ENCODE data around the gene PRMT9.
A peak's percentile ranks its signal among the peaks of the same experiment; 100 is the strongest.

Gene PRMT9

GRCh38 chr4:147683717-147684700 lies at the start of gene PRMT9:
TSS of gene PRMT9 (minus strand) at chr4:147684163. CDS start at chr4:147683987, 176 bp downstream.
- Histone ChIP-seq H3K27ac (ENCODE audit: low read depth, low read length) (peak within 1 kb of the TSS; percentile 62), H3K9ac (ENCODE audit: low read depth in 1 of 2, low read length in 2 of 2) (peak within 1 kb of the TSS; percentile 73 to 95), H3K9me3 (ENCODE audit: control insufficient read depth in 1 of 2, low read length in 2 of 2) (no peaks in the 10 kb centered on the region), H3K4me3 (ENCODE audit: low read depth in 1 of 2, low read length in 2 of 2) (peak within 1 kb of the TSS; percentile 90 to 97), H3K27me3 (ENCODE audit: control insufficient read depth in 1 of 2, insufficient read depth in 2 of 2, low read length in 2 of 2) (no peaks in the 10 kb centered on the region), H3K4me1 (ENCODE audit: control insufficient read depth in 1 of 2, insufficient read depth in 2 of 2, low read length in 2 of 2) (peaks cover 0 to 11% of the 10 kb centered on the region in 2 donors), H3K36me3 (ENCODE audit: control insufficient read depth in 1 of 2, insufficient read depth in 2 of 2, low read length in 2 of 2) (peaks cover 0 to 3% of the 10 kb centered on the region in 2 donors)

- Histone ChIP-seq H3K9ac (ENCODE audit: low read depth in 1 of 2, low read length in 2 of 2) (peak overlapping the region; percentile 82 to 86), H3K27me3 (ENCODE audit: control insufficient read depth in 1 of 2, insufficient read depth in 2 of 2, low read length in 2 of 2) (no peaks in the 10 kb centered on the region), H3K36me3 (ENCODE audit: control insufficient read depth in 1 of 2, insufficient read depth in 2 of 2, low read length in 2 of 2) (no peaks in the 10 kb centered on the region)
Measured at GRCh38 chr4:147732518-147733235, 48.7 kb upstream of the PRMT9 start.

GRCh38 chr4:147731580-147732517 lies 47.9 kb upstream of the PRMT9 start, which contains the start of gene ARHGAP10:
TSS of gene ARHGAP10 (plus strand) at chr4:147732088. CDS start at chr4:147732302, 214 bp downstream.
- Histone ChIP-seq H3K36me3 (ENCODE audit: control insufficient read depth in 1 of 2, insufficient read depth in 2 of 2, low read length in 2 of 2) (no peaks in the 10 kb centered on the region), H3K27ac (ENCODE audit: low read depth, low read length) (peak within 1 kb of the TSS; percentile 79), H3K4me3 (ENCODE audit: low read depth in 1 of 2, low read length in 2 of 2) (peak within 1 kb of the TSS; percentile 87 to 88), H3K9me3 (ENCODE audit: control insufficient read depth in 1 of 2, low read length in 2 of 2) (no peaks in the 10 kb centered on the region), H3K9ac (ENCODE audit: low read depth in 1 of 2, low read length in 2 of 2) (peak within 1 kb of the TSS; percentile 82 to 86), H3K4me1 (ENCODE audit: control insufficient read depth in 1 of 2, insufficient read depth in 2 of 2, low read length in 2 of 2) (peaks cover 10 to 15% of the 10 kb centered on the region in 2 donors), H3K27me3 (ENCODE audit: control insufficient read depth in 1 of 2, insufficient read depth in 2 of 2, low read length in 2 of 2) (no peaks in the 10 kb centered on the region)

More at GRCh38 chr4:147732518-147733235, 48.7 kb upstream of the PRMT9 start:
- H3K4me1 ChIP-seq (ENCODE audit: control insufficient read depth in 1 of 2, insufficient read depth in 2 of 2, low read length in 2 of 2) = peaks cover 10 to 15% of the 10 kb centered on the region in 2 donors
- H3K27ac ChIP-seq (ENCODE audit: low read depth, low read length) = peak overlapping the region; percentile 79
- H3K9me3 ChIP-seq (ENCODE audit: control insufficient read depth in 1 of 2, low read length in 2 of 2) = no peaks in the 10 kb centered on the region
- peak overlapping the region; percentile 87 to 88 for H3K4me3 ChIP-seq (ENCODE audit: low read depth in 1 of 2, low read length in 2 of 2)

GRCh38 chr4:147730333-147730732 lies 46.4 kb upstream of the PRMT9 start:
- H3K27ac ChIP-seq (ENCODE audit: low read depth, low read length) = no peak overlapping the region
- H3K4me1 ChIP-seq (ENCODE audit: control insufficient read depth in 1 of 2, insufficient read depth in 2 of 2, low read length in 2 of 2) = peaks cover 10 to 15% of the 10 kb centered on the region in 2 donors
- no peaks in the 10 kb centered on the region for H3K36me3 ChIP-seq (ENCODE audit: control insufficient read depth in 1 of 2, insufficient read depth in 2 of 2, low read length in 2 of 2)
- H3K9ac ChIP-seq (ENCODE audit: low read depth in 1 of 2, low read length in 2 of 2) = no peak overlapping the region
- H3K9me3 ChIP-seq (ENCODE audit: control insufficient read depth in 1 of 2, low read length in 2 of 2) = no peaks in the 10 kb centered on the region
- H3K4me3 ChIP-seq (ENCODE audit: low read depth in 1 of 2, low read length in 2 of 2) = no peak overlapping the region
- no peaks in the 10 kb centered on the region for H3K27me3 ChIP-seq (ENCODE audit: control insufficient read depth in 1 of 2, insufficient read depth in 2 of 2, low read length in 2 of 2)

GRCh38 chr4:147727476-147728028 lies 43.6 kb upstream of the PRMT9 start:
- Histone ChIP-seq H3K36me3 (ENCODE audit: control insufficient read depth in 1 of 2, insufficient read depth in 2 of 2, low read length in 2 of 2) (no peaks in the 10 kb centered on the region), H3K27me3 (ENCODE audit: control insufficient read depth in 1 of 2, insufficient read depth in 2 of 2, low read length in 2 of 2) (no peaks in the 10 kb centered on the region), H3K9me3 (ENCODE audit: control insufficient read depth in 1 of 2, low read length in 2 of 2) (no peaks in the 10 kb centered on the region), H3K9ac (ENCODE audit: low read depth in 1 of 2, low read length in 2 of 2) (no peak overlapping the region), H3K4me3 (ENCODE audit: low read depth in 1 of 2, low read length in 2 of 2) (no peak overlapping the region), H3K27ac (ENCODE audit: low read depth, low read length) (no peak overlapping the region), H3K4me1 (ENCODE audit: control insufficient read depth in 1 of 2, insufficient read depth in 2 of 2, low read length in 2 of 2) (peaks cover 0 to 3% of the 10 kb centered on the region in 2 donors)

- Histone ChIP-seq H3K36me3 (ENCODE audit: control insufficient read depth in 1 of 2, insufficient read depth in 2 of 2, low read length in 2 of 2) (no peaks in the 10 kb centered on the region), H3K4me1 (ENCODE audit: control insufficient read depth in 1 of 2, insufficient read depth in 2 of 2, low read length in 2 of 2) (no peaks in the 10 kb centered on the region), H3K9ac (ENCODE audit: low read depth in 1 of 2, low read length in 2 of 2) (no peak overlapping the region), H3K9me3 (ENCODE audit: control insufficient read depth in 1 of 2, low read length in 2 of 2) (no peaks in the 10 kb centered on the region), H3K27me3 (ENCODE audit: control insufficient read depth in 1 of 2, insufficient read depth in 2 of 2, low read length in 2 of 2) (no peaks in the 10 kb centered on the region), H3K4me3 (ENCODE audit: low read depth in 1 of 2, low read length in 2 of 2) (no peak overlapping the region), H3K27ac (ENCODE audit: low read depth, low read length) (no peak overlapping the region)
Measured at GRCh38 chr4:147725673-147726072, 41.7 kb upstream of the PRMT9 start.

- Histone ChIP-seq H3K9me3 (ENCODE audit: control insufficient read depth in 1 of 2, low read length in 2 of 2) (no peaks in the 10 kb centered on the region), H3K4me3 (ENCODE audit: low read depth in 1 of 2, low read length in 2 of 2) (no peak overlapping the region), H3K9ac (ENCODE audit: low read depth in 1 of 2, low read length in 2 of 2) (no peak overlapping the region)
Measured at GRCh38 chr4:147724468-147725201, 40.7 kb upstream of the PRMT9 start.

GRCh38 chr4:147723326-147723725 lies 39.4 kb upstream of the PRMT9 start:
- Histone ChIP-seq H3K27ac (ENCODE audit: low read depth, low read length) (no peak overlapping the region), H3K36me3 (ENCODE audit: control insufficient read depth in 1 of 2, insufficient read depth in 2 of 2, low read length in 2 of 2) (no peaks in the 10 kb centered on the region), H3K4me3 (ENCODE audit: low read depth in 1 of 2, low read length in 2 of 2) (no peak overlapping the region), H3K27me3 (ENCODE audit: control insufficient read depth in 1 of 2, insufficient read depth in 2 of 2, low read length in 2 of 2) (no peaks in the 10 kb centered on the region), H3K9ac (ENCODE audit: low read depth in 1 of 2, low read length in 2 of 2) (no peak overlapping the region), H3K4me1 (ENCODE audit: control insufficient read depth in 1 of 2, insufficient read depth in 2 of 2, low read length in 2 of 2) (no peaks in the 10 kb centered on the region), H3K9me3 (ENCODE audit: control insufficient read depth in 1 of 2, low read length in 2 of 2) (no peaks in the 10 kb centered on the region)

More at GRCh38 chr4:147724468-147725201, 40.7 kb upstream of the PRMT9 start:
- Histone ChIP-seq H3K27ac (ENCODE audit: low read depth, low read length) (no peak overlapping the region), H3K36me3 (ENCODE audit: control insufficient read depth in 1 of 2, insufficient read depth in 2 of 2, low read length in 2 of 2) (no peaks in the 10 kb centered on the region), H3K27me3 (ENCODE audit: control insufficient read depth in 1 of 2, insufficient read depth in 2 of 2, low read length in 2 of 2) (no peaks in the 10 kb centered on the region), H3K4me1 (ENCODE audit: control insufficient read depth in 1 of 2, insufficient read depth in 2 of 2, low read length in 2 of 2) (no peaks in the 10 kb centered on the region)

GRCh38 chr4:147717878-147718277 lies 33.9 kb upstream of the PRMT9 start:
- Histone ChIP-seq H3K27me3 (ENCODE audit: control insufficient read depth in 1 of 2, insufficient read depth in 2 of 2, low read length in 2 of 2) (no peaks in the 10 kb centered on the region), H3K4me3 (ENCODE audit: low read depth in 1 of 2, low read length in 2 of 2) (no peak overlapping the region), H3K27ac (ENCODE audit: low read depth, low read length) (no peak overlapping the region), H3K4me1 (ENCODE audit: control insufficient read depth in 1 of 2, insufficient read depth in 2 of 2, low read length in 2 of 2) (no peaks in the 10 kb centered on the region), H3K9me3 (ENCODE audit: control insufficient read depth in 1 of 2, low read length in 2 of 2) (no peaks in the 10 kb centered on the region), H3K9ac (ENCODE audit: low read depth in 1 of 2, low read length in 2 of 2) (no peak overlapping the region), H3K36me3 (ENCODE audit: control insufficient read depth in 1 of 2, insufficient read depth in 2 of 2, low read length in 2 of 2) (no peaks in the 10 kb centered on the region)

Data from duodenal mucosa (tissue), 2 donors.